Activated naive CD4-positive, alpha-beta T cell treated with anti-CD3 and anti-CD28 coated beads for 36 hours (primary cell): Measurements from ENCODE around the gene PACRG. TPM values are rescaled to one million over a fixed set of nuclear protein-coding genes. Genes with fewer than 3 reads are reported as not detected.

ENCODE experiments used
- CTCF ChIA-PET: fragments of 350-600 bp; sonication (Branson Sonifier 250); formaldehyde crosslinking; loops from one replicate; lab custom pipeline; 2021; ENCODE audit warnings: antibody characterized with exemption; lab: Charles Lee
- DNase-seq: peaks from one replicate; pipeline ENCODE4 v3.0.0-alpha.2; 2020
- H3K27ac Mint-ChIP-seq: one replicate; pipeline ENCODE4 v1.8.0; 2021; ENCODE audit warnings: mild to moderate bottlenecking, mixed read lengths
- H3K27me3 Mint-ChIP-seq: one replicate; pipeline ENCODE4 v1.8.0; 2021; ENCODE audit warnings: low read depth, mixed read lengths
- H3K36me3 Mint-ChIP-seq: one replicate; pipeline ENCODE4 v1.8.0; 2021; ENCODE audit warnings: low read depth, mixed read lengths
- H3K4me1 Mint-ChIP-seq: one replicate; pipeline ENCODE4 v1.8.0; 2021; ENCODE audit warnings: low read depth, mixed read lengths
- H3K4me3 Mint-ChIP-seq: one replicate; pipeline ENCODE4 v1.8.0; 2021; ENCODE audit warnings: mild to moderate bottlenecking, moderate library complexity, mixed read lengths
- H3K9me3 Mint-ChIP-seq: one replicate; pipeline ENCODE4 v1.8.0; 2021; ENCODE audit warnings: mixed read lengths
- intact Hi-C: fragments of 100-400 bp; cut with micrococcal nuclease; formaldehyde crosslinking; loops from one replicate; pipeline ENCODE4 v1.15.1; 2023
- total RNA-seq, 2 experiments: library from RNA; stranded (reverse); gene quantifications; one replicate each; pipeline ENCODE4 v1.2.3, GENCODE V29; 2021

PACRG gene
- total RNA-seq, 2 experiments from 2014 or later = not detected

DNA sequence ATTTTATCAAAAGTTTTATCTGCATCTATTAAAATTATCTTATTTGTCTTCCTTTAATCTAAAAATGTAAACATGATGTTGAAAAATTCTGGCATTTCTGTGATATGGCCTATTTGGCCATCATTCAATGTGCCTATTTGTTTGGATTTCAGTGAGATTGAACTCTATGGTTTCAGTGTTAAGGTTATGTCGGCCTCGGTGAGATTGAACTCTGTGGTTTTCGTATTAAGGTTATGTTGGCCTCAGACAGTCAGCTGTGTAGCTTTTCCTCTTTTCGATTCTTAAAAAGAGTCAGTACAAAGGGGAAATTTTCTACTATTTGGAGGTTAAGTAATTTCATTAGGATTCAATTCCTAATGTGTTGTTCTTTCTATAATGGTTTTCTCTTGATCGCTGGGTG lies 320.6 kb downstream of the PACRG start:
- Mint-ChIP-seq H3K4me1 (no peaks in the 10 kb centered on the region), H3K27me3 (no peaks in the 10 kb centered on the region), H3K4me3 (no peak overlapping the region), H3K36me3 (peaks cover 1% of the 10 kb centered on the region), H3K9me3 (peaks cover 13% of the 10 kb centered on the region), H3K27ac (no peak overlapping the region)
- DNase-seq = no peak
- CTCF ChIA-PET = no interaction called here
- intact Hi-C loops = no loop called here

DNA sequence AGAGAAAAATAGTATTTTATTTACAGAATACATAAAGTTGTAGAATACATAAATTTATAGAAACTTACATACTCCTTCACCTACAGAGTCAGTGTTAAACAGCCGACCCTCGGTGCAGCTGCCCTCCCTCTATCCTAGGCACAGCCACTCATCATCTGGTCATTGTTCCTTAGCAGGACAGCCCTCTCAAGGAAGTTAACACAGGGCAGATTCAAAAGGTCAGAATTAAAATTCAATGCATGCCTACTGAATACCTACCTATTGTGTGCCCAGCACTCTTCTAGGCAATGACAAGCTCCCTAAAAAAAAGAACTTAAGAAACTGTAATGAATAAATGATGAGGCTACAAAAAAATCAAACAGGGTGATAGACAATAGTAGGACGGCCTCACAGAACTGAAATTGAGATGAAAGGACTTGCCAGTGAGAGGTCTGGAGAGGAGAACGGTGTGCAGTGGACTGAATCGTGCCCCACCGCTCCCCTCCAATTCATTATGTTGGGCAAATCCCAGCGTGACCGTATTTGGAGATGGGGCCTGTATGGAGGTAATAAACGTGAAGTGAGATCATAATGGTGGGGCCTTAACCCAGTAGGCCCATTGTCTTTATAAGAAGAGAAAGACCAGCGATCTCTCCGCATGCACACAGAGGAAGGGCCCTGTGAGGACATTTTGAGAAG lies 326.0 kb downstream of the PACRG start:
- H3K27ac Mint-ChIP-seq = no peak overlapping the region
- CTCF ChIA-PET = no interaction called here

DNA sequence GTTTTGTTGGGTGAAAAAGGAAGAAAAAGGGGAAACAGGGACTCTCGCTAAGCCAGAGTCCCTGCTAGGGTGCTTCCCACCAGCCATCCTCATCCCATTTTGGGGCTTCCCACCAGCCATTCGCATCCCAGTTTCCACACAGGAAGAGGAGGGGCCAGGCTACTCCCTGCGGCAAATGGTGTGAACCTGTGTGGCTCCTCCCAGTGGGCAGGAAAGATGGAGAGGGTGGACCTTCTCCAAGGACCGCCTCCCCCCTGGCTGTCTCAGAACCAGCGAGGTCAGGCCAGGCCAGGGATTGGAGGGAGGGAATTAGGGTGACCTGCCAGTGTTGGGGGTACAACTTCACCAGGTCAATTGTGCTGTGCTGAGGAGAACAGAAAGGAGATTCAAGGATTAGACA lies 326.9 kb downstream of the PACRG start:
- H3K4me1 Mint-ChIP-seq = no peaks in the 10 kb centered on the region
- CTCF ChIA-PET = no interaction called here
- no peak for DNase-seq
- no peak overlapping the region for H3K4me3 Mint-ChIP-seq
- intact Hi-C loops = no loop called here
- H3K36me3 Mint-ChIP-seq = no peaks in the 10 kb centered on the region
- H3K27ac Mint-ChIP-seq = no peak overlapping the region
- peaks cover 3% of the 10 kb centered on the region for H3K27me3 Mint-ChIP-seq
- H3K9me3 Mint-ChIP-seq = peaks cover 10% of the 10 kb centered on the region

More for the DNA sequence above, 326.0 kb downstream of the PACRG start:
- H3K27me3 Mint-ChIP-seq = peaks cover 3% of the 10 kb centered on the region
- peaks cover 7% of the 10 kb centered on the region for H3K9me3 Mint-ChIP-seq
- DNase-seq = no peak
- intact Hi-C loops = no loop called here
- no peaks in the 10 kb centered on the region for H3K4me1 Mint-ChIP-seq
- no peaks in the 10 kb centered on the region for H3K36me3 Mint-ChIP-seq
- no peak overlapping the region for H3K4me3 Mint-ChIP-seq

DNA sequence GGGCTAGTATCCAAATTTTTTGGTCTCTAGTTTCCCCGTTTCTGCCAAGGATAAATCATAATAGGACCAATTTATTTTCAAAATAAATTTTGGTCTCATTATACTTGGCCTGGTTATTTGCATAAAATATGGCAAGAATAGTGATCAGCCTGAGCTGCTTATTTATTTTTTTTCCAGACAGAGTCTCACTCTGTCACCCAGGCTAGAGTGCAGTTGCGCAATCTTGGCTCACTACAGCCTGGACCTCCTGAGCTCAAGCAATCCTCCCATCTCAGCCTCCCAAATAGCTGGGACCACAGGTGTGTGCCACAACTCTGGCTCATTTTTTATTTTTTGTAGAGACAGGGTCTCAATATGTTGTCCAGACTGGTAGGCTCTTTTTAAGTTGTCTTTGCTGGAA lies 329.5 kb downstream of the PACRG start:
- DNase-seq = no peak
- Mint-ChIP-seq H3K27me3 (peaks cover 3% of the 10 kb centered on the region), H3K36me3 (no peaks in the 10 kb centered on the region), H3K27ac (no peak overlapping the region), H3K4me3 (no peak overlapping the region), H3K4me1 (no peaks in the 10 kb centered on the region), H3K9me3 (peaks cover 10% of the 10 kb centered on the region)
- intact Hi-C loops = no loop called here
- CTCF ChIA-PET = no interaction called here

DNA sequence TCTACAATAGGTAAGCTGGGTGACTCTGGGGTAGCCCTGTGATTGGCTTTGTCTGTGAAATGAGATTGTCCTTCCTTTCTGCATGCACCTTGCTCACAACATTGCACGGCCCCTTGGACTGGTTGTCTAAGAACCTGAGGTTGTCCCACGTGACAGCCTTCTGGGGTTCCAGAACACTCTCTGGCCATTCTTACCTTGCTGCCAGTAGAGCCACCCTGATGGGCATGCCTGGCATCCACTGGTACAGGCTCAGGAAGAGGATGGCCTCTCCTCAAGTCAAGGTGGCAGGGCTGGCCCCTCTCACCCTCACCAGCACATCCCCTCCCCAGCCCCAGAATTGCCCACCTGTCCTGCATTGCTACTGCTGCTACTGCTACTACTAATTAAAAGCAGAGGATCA lies 335.0 kb downstream of the PACRG start:
- Mint-ChIP-seq H3K27me3 (no peaks in the 10 kb centered on the region), H3K36me3 (no peaks in the 10 kb centered on the region), H3K9me3 (peaks cover 5% of the 10 kb centered on the region), H3K4me1 (no peaks in the 10 kb centered on the region), H3K27ac (no peak overlapping the region), H3K4me3 (no peak overlapping the region)
- DNase-seq = no peak
- CTCF ChIA-PET = no interaction called here
- intact Hi-C loops = no loop called here

DNA sequence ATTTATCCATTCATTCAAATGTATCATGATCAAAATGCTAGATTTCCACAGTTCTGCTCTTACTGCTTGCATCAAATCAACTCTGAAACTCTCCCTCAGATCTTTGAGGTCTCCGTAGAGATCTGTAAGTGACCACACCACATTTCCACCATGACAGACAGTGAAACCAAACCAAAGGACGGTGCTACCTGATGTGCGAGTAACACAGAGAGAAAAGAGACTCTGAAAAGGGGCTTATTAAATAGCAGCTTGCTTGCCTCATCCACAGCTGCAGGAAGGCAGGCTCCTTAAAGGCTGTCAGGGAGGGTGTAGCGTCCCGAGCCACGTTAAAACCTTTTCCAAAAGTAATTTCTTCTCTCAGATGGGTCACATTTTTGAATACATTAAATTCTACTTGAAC lies 335.8 kb downstream of the PACRG start:
- CTCF ChIA-PET = no interaction called here
- Mint-ChIP-seq H3K27ac (no peak overlapping the region), H3K4me3 (no peak overlapping the region), H3K9me3 (peaks cover 6% of the 10 kb centered on the region), H3K36me3 (no peaks in the 10 kb centered on the region), H3K27me3 (no peaks in the 10 kb centered on the region), H3K4me1 (no peaks in the 10 kb centered on the region)
- intact Hi-C loops = no loop called here
- no peak for DNase-seq

DNA sequence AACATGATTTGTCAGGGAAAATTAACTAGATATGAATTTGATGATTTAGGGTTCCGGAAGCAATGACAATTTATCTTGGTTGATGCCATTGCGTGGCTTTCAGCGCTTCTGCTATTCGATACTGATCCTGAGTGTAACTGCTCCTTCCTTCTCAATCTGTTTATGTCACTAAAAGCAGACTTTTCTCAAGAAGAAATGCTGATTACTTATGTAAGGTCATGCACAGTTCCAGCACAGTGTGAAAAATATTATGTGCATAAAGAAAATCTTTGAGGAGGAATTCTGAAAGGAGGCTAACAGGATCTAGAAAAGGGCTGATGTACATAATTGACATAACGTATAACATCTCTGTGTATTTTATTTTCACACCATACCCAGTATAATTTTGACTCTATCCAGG lies 336.6 kb downstream of the PACRG start:
- Mint-ChIP-seq H3K4me3 (no peak overlapping the region), H3K9me3 (peaks cover 3% of the 10 kb centered on the region), H3K36me3 (no peaks in the 10 kb centered on the region), H3K4me1 (no peaks in the 10 kb centered on the region), H3K27ac (no peak overlapping the region), H3K27me3 (no peaks in the 10 kb centered on the region)
- DNase-seq = no peak
- CTCF ChIA-PET = no interaction called here
- intact Hi-C loops = no loop called here

DNA sequence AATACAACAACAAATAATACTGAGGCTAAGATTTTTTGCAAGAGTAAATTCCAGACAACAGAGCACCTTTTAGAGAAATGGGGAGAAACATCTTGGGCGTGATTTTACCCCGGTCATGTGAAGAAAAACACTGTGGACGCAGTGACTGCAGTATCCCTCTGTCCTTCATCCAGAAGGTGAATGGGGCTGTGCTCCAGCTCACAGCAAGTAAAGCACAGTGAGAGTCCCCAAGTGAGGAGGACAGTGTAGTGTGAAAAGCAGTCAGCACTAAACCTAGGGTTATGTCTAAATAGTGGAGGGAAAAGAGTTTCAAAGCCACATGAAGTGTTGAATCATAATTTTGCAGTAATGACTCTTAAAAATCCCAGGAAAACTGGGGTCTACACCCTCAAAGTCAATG lies 338.4 kb downstream of the PACRG start:
- Mint-ChIP-seq H3K27ac (no peak overlapping the region), H3K4me1 (no peaks in the 10 kb centered on the region), H3K27me3 (no peaks in the 10 kb centered on the region), H3K36me3 (no peaks in the 10 kb centered on the region), H3K4me3 (no peak overlapping the region), H3K9me3 (peaks cover 3% of the 10 kb centered on the region)
- DNase-seq = no peak
- intact Hi-C loops = no loop called here
- CTCF ChIA-PET = no interaction called here

DNA sequence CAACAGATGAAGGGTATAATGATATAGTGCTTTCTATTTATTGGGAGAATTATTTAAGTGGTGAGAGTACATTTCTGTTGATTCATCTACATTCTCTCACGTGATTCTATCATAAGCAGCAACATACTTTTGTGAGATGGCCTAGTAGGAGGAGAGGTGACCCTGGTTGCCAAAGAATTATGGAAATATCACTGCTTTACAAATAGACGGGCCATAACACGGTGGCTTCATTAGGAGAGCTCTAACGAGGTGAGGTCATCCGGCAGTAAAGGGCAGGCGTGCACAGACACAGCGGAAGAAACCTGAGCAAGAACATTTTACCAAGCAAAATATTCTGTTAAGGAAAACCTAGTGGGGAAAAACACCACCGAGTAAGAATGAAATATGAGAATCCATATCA lies 349.4 kb downstream of the PACRG start:
- Mint-ChIP-seq H3K36me3 (no peaks in the 10 kb centered on the region), H3K27me3 (no peaks in the 10 kb centered on the region), H3K9me3 (peaks cover 2% of the 10 kb centered on the region), H3K4me1 (no peaks in the 10 kb centered on the region), H3K4me3 (no peak overlapping the region), H3K27ac (no peak overlapping the region)
- CTCF ChIA-PET = no interaction called here
- intact Hi-C loops = no loop called here
- no peak for DNase-seq

DNA sequence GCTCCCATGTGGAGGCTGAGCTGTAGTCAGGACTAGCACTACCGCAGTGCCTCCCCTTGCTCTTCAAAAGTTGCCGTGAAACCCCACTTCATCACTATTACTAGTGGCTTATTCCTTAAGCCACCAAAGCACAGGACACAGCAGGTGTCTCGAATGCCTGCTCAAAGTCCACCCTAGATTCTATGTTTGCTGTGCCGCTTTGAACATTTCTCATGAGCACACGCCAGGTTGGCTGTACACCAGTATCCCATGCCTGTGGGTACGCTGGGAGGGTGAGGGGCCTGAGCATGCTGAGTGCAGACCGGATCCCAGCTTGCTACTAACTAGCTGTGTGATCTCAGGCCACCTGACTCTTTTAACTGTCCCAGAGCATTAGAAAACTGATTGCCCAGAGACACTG lies 350.9 kb downstream of the PACRG start:
- no peak for DNase-seq
- CTCF ChIA-PET = interaction anchor here (0.6 kb wide), 1 partner anchor 483 kb away, joined by 3 read pairs; no protein-coding TSS in a partner anchor
- Mint-ChIP-seq H3K9me3 (peaks cover 2% of the 10 kb centered on the region), H3K4me3 (no peak overlapping the region), H3K4me1 (no peaks in the 10 kb centered on the region), H3K36me3 (no peaks in the 10 kb centered on the region), H3K27ac (no peak overlapping the region), H3K27me3 (no peaks in the 10 kb centered on the region)
- intact Hi-C loops = no loop called here

DNA sequence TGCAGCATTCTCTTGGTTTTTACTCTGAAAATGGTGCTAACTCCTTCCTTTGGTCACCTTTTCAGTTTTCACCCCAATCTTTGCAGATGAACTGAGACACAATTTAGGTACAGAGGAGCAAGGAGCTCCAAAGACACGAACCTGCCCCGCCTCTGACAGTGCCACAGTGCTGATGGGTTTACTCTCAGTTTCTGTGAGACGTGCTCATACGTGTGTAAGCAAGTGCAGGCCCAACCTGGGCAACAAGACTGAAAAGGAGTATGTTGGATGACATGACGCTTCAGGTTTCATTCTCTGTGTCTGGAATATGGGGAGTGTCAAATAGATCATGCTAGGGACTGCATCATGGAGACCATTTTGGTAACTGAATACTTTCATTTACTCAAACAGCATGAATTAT lies 352.5 kb downstream of the PACRG start:
- H3K27ac Mint-ChIP-seq = no peak overlapping the region
- H3K4me3 Mint-ChIP-seq = no peak overlapping the region
- no peaks in the 10 kb centered on the region for H3K27me3 Mint-ChIP-seq
- peaks cover 2% of the 10 kb centered on the region for H3K9me3 Mint-ChIP-seq
- no peaks in the 10 kb centered on the region for H3K4me1 Mint-ChIP-seq
- intact Hi-C loops = no loop called here
- CTCF ChIA-PET = no interaction called here
- DNase-seq = no peak
- H3K36me3 Mint-ChIP-seq = no peaks in the 10 kb centered on the region

DNA sequence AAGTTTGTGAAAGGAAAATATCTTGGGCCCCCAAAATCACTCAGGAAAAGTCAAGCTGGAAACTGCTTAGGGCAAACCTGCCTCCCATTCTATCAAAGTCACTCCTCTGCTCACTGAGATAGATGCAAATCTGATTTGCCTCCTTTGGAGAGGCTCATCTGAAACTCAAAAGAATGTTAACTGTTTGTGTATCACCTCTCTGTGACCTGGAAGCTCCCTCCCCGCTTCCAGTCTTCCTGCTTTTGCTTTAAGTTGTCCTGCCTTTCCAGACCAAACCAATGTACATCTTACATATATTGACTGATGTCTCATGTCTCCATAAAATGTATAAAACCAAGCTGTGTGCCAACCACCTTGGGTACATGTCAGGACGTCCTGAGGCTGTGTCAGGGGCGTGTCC lies 355.4 kb downstream of the PACRG start:
- peaks cover 6% of the 10 kb centered on the region for H3K9me3 Mint-ChIP-seq

DNA sequence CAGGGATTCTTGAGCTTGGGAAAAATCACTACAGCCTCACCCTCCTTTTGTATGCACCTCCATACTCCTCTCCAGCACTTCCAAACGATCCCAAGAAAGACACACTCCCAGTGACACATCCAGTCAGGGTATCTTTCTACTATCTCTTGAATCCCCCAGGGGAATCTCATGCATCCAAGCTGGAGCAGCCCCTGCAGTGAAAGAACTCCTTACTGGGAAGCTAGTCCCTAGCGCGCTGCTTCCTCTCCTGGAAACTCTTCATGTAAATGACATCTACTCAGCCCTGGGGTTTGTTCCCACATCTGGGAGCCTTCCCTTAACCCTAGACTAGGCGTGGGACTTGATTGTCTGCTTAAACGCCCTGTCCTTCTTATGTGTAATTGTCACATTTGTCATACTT lies 357.7 kb downstream of the PACRG start:
- H3K36me3 Mint-ChIP-seq = no peaks in the 10 kb centered on the region
- peaks cover 3% of the 10 kb centered on the region for H3K9me3 Mint-ChIP-seq
- DNase-seq = no peak
- peaks cover 5% of the 10 kb centered on the region for H3K27me3 Mint-ChIP-seq
- H3K4me3 Mint-ChIP-seq = no peak overlapping the region
- intact Hi-C loops = no loop called here
- H3K4me1 Mint-ChIP-seq = no peaks in the 10 kb centered on the region
- H3K27ac Mint-ChIP-seq = no peak overlapping the region
- CTCF ChIA-PET = no interaction called here

More for the DNA sequence above, 355.4 kb downstream of the PACRG start:
- Mint-ChIP-seq H3K27ac (no peak overlapping the region), H3K4me1 (no peaks in the 10 kb centered on the region), H3K27me3 (peaks cover 5% of the 10 kb centered on the region), H3K4me3 (no peak overlapping the region), H3K36me3 (no peaks in the 10 kb centered on the region)
- CTCF ChIA-PET = no interaction called here
- DNase-seq = no peak
- intact Hi-C loops = no loop called here
